ENCODE results near the gene FAM180A.

FAM180A gene

DNA sequence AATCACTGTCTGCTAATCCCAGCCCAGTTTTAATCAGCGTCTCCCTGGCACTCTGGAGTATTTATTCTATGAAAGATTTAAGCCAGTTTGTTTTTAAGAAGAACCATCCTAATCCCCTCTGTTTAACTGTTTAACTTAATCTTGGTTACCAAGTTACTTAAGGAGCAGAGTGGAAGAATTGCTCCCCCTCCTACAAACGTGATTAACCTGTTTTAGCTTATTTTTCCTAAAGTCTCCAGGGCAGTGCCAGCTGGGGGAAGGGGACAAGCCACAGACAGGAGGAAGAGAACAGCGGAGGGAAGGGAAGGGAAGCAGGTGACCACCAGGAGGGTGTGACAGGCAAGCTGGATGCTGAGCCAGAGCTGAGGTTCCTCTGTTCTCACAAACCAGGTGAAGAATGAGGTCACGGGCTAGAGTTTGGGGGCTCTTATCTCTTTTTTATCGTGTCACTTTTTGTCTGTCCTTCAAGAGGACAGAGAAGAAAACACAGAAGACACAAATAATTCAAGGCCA is 22.3 kb downstream of the FAM180A start:
- DNase-seq (ENCODE audit: low read depth in 1 of 2, low spot score in 1 of 2): no peak
- H3K27ac ChIP-seq (replicated peaks): no peak overlapping the region
- no peak overlapping the region for H3K4me3 ChIP-seq (replicated peaks; ENCODE audit: insufficient read depth, low read length)
- H3K27me3 ChIP-seq (ENCODE audit: insufficient read depth, poor library complexity, severe bottlenecking): no peaks in the 10 kb centered on the region
- no peak for TF ChIP-seq CTCF (IDR thresholded peaks at IDR 0.05; ENCODE audit: insufficient read depth, low read length)
- TF ChIP-seq, protein P1, sequence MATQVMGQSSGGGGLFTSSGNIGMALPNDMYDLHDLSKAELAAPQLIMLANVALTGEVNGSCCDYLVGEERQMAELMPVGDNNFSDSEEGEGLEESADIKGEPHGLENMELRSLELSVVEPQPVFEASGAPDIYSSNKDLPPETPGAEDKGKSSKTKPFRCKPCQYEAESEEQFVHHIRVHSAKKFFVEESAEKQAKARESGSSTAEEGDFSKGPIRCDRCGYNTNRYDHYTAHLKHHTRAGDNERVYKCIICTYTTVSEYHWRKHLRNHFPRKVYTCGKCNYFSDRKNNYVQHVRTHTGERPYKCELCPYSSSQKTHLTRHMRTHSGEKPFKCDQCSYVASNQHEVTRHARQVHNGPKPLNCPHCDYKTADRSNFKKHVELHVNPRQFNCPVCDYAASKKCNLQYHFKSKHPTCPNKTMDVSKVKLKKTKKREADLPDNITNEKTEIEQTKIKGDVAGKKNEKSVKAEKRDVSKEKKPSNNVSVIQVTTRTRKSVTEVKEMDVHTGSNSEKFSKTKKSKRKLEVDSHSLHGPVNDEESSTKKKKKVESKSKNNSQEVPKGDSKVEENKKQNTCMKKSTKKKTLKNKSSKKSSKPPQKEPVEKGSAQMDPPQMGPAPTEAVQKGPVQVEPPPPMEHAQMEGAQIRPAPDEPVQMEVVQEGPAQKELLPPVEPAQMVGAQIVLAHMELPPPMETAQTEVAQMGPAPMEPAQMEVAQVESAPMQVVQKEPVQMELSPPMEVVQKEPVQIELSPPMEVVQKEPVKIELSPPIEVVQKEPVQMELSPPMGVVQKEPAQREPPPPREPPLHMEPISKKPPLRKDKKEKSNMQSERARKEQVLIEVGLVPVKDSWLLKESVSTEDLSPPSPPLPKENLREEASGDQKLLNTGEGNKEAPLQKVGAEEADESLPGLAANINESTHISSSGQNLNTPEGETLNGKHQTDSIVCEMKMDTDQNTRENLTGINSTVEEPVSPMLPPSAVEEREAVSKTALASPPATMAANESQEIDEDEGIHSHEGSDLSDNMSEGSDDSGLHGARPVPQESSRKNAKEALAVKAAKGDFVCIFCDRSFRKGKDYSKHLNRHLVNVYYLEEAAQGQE (IDR thresholded peaks at IDR 0.05; ENCODE audit: insufficient replicate concordance, low read depth): no peak
- no peak for TF ChIP-seq POLR2AphosphoS5 (IDR thresholded peaks at IDR 0.05; ENCODE audit: low read depth)
- TF ChIP-seq SPI1 (IDR thresholded peaks at IDR 0.05; ENCODE audit: borderline replicate concordance, low read depth): no peak

GRCh38 chr7:135723411-135723810 is 25.2 kb downstream of the FAM180A start:
- no peak for DNase-seq (ENCODE audit: low read depth in 1 of 2, low spot score in 1 of 2)
- Histone ChIP-seq H3K27me3 (ENCODE audit: insufficient read depth, poor library complexity, severe bottlenecking) (no peaks in the 10 kb centered on the region), H3K4me3 (replicated peaks; ENCODE audit: insufficient read depth, low read length) (no peak overlapping the region), H3K27ac (replicated peaks) (no peak overlapping the region)
- TF ChIP-seq SPI1 (IDR thresholded peaks at IDR 0.05; ENCODE audit: borderline replicate concordance, low read depth): no peak
- no peak for TF ChIP-seq POLR2AphosphoS5 (IDR thresholded peaks at IDR 0.05; ENCODE audit: low read depth)
- TF ChIP-seq CTCF (IDR thresholded peaks at IDR 0.05; ENCODE audit: insufficient read depth, low read length): no peak
- no peak for TF ChIP-seq GABPA (IDR thresholded peaks at IDR 0.05; ENCODE audit: low read depth)
- TF ChIP-seq, protein P1 (IDR thresholded peaks at IDR 0.05; ENCODE audit: insufficient replicate concordance, low read depth): no peak

DNA sequence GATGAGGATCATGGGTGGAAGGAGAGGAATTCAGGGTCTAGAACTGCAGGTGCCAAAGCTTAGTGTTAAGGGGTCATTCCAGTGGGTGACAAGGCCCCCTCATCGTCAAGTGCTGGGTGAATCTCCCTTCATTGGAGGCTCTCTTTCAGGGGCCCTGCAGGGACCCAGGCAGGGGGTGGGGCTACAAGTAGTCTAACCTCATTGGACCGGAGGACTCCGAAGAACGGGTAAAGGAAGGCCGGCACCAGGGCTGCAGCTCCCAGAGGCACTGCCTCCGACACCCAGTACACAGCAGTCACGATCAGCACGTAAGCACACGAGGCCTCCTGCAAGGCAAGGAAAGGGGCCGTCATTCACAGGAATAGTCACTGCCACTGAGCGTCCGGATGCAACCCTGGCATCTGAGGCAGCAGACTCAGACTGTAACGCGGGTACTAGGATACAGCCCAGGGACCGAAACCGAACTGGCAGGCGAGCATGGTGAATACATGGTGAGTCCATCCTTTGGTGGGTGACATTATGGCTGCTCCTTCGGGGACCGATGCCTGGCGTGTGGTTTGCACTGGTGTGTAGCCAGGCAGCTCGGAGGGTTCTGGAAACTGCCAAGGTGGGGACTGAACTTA is 27.3 kb downstream of the FAM180A start:
- Histone ChIP-seq H3K4me3 (replicated peaks; ENCODE audit: insufficient read depth, low read length) (no peak overlapping the region), H3K27me3 (ENCODE audit: insufficient read depth, poor library complexity, severe bottlenecking) (no peaks in the 10 kb centered on the region), H3K27ac (replicated peaks) (no peak overlapping the region)
- DNase-seq (ENCODE audit: low read depth in 1 of 2, low spot score in 1 of 2): no peak
- TF ChIP-seq GABPA (IDR thresholded peaks at IDR 0.05; ENCODE audit: low read depth) (no peak), SPI1 (IDR thresholded peaks at IDR 0.05; ENCODE audit: borderline replicate concordance, low read depth) (no peak), CTCF (IDR thresholded peaks at IDR 0.05; ENCODE audit: insufficient read depth, low read length) (no peak), POLR2AphosphoS5 (IDR thresholded peaks at IDR 0.05; ENCODE audit: low read depth) (no peak)
- TF ChIP-seq, protein P1 (IDR thresholded peaks at IDR 0.05; ENCODE audit: insufficient replicate concordance, low read depth): no peak

All from HL-60 (cell line).